Activated CD8-positive, alpha-beta memory T cell treated with anti-CD3 and anti-CD28 coated beads for 48 hours (primary cell): Measurements from ENCODE around the gene HOXA6.
A peak's percentile ranks its signal among the peaks of the same experiment; 100 is the strongest.

ENCODE experiments used
- DNase-seq, 3 experiments: peaks; one replicate each; pipeline ENCODE4 v3.0.0-alpha.2; 2020; ENCODE audit warnings: low read depth in 2 of 3, low spot score in 2 of 3

Gene HOXA6

DNA sequence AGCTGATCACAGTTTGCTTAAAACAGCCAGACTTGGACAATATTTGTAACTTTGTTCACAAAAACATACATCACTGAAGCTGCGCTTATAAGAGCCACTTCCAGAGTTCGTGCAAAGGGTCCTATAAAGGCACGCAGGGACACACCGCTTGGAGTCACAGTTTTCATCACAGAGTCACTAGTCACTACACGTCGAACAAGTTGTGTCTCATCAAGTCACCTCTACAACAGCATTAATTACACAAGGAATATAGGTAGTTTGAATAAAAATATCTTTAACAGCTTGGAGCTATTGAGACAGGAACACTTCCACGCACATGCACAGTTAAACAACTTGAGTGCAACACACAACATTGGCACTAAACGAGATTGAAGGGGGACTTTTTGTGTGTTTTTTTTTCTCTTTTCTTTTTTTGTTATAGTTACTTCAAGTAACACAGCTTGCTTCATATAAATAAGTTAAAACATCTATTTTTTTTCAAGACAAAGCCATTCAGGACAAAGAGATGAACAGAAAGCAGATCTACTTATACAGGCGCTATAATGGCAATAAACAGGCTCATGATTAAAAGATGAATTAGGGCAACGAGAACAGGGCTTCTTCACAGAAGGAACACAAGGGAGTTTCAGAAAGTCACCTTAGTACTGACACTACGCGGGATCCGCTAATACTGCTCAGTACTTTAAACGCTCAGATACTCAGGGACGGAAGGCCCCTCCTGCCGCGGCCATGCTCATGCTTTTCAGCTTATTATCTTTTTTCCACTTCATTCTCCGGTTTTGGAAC lies 6.2 kb downstream of the HOXA6 start:
- DNase-seq = no peak

DNA sequence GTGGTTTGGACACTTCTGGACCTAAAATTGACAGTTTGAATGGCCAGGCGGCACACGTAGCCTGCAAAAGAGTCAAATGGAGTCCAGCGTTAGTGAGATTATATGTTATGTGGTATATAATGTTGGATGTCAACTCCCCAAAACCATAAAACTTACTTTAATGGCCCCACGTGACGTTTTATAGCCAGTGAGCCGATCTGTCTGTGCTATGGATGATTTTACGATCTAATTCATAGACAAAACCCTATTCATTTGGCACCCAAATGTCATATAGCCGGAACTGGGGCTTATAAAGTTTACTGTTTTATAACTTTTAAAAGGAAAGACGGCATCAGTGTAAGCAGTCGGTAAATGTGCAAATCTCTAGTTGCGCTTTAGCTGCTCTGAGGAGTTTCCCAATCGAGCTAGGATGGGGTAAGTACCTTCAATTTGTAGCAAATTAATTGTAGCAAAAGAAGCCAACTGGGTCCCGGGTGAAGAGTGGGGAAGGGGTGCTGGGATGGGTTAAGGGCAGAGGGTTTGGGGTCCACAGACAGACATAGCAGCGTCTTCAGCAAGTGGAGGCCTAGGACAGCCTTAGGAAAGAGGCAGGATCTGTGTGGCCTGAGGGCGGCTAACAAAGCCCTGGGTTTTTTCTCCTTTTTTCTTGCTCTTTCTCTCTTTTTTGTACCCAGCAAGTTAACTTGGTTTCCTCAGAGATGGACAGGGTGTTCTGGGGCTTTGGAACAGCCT lies 7.3 kb downstream of the HOXA6 start:
- DNase-seq = no peak

DNA sequence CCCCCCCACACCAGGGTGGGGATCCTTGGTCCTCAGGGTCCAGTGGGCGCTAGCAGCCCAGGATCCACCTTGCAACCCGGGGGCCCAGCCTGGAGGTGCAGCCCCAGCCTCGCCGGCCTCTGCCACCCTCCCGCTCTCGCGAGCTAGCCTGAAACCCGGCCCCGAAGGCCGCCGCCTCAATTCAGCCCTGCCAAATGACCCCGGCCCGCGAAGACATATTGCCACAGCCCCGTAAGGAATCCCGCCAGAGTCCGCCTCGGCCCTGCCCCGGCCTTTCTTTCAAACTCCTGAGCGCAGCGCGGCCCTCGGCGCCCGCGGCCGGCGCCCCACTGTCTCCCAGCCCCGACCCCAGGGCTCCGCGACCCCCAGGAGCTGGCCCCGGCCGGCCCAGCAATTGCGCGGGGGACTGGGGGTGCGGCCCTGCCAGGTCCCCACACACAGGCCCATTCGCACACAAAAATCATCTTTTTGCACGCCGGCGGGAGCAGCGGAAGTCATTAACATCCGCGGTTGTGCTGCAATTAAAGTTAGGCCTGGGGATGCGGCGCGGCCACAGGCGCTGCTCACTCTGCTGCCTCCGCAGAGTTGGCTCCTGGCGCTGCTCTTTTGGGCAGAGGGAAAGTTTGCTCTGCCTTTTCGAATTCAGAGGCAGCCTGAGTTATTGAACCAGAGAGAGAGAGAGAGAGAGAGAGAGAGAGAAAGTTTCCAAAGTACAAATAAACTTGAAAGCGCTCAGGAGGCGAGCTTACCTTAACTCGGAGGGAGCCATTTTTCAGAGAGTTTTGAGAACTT lies 8.0 kb downstream of the HOXA6 start:
- no peak for DNase-seq

DNA sequence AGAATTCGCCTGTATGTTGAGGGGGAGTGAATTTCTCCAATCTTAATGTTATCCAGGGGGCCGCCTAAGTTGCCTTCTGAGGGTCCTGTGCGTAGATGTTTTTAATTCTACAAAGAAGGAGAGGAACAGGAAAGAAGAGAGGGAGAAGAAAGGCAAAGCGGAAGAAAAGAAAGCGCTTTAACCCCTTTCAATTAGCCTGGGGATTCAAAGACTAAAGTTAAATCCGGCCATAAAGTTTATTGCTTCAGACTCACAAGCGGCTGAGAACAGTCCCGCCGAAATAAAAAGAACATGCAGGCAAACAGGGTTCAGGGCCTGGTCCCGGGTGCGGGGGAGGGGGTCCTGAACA lies 8.6 kb downstream of the HOXA6 start:
- no peak for DNase-seq

DNA sequence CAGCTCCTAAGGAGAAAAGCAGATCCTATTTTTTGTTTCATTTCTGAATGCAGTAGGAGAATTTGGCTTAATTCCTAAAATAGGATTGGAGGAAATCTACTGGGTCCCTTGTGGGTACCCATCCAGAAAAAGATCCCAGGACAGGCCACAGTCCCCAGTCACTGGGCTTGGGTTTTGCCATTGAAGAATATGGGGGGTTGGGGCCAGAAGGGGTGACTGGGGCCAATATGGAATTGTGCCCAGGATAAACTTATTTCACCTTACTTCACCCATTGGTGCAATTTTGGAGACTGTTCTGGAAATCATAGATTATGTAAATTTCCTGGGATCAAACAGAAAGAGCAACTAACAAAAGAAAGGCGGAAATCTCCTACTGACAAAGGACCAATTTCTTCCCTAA lies 9.1 kb downstream of the HOXA6 start:
- no peak for DNase-seq

DNA sequence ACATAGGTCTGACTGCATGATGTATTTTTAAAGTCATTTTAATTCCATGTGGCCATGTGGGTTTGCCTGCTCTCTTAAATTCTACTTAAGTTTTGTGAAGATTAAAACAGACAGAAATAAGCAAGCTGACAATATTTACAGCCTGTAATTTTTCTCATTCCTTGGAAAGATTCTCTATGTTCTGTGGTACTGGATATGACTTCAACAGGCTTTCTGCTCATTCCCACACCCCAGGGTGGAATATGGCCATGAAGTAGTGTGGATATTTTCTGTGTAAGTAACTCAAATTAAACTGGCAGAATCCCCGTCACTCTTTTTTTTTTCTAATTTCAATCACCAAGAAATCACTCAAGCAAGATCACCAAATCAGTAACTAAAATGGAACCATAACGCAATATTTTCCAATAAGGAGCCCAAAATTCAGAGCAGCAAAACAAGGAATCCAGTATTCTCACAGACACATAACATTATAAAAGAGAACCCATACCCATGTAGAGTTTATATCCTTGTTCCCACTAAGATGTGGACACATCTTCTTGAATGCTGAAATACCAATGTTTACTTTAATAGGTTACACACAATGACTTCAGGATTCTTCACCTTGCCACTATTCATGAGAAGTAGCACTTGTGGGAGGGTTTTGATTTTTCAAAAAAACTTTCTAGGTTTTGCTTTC lies 9.8 kb downstream of the HOXA6 start:
- DNase-seq = no peak

DNA sequence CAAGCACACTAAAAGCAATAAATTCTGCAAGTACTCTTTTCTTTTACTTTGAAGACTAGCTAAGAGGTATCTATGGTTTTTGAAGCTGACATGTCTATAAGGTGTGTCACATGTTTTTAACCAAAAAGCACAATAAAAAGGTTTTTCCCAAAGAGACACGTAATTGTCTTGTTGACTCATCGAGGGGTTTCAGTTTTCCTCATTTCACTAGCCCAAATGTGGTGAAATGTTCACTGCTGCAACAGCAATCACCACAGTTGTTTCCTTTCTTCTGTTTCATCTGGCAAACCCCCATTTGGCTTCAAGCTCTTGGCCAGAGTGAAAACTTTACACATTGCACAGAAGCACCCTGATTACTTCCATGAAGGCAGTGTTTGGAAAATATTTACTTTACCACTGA lies 13.2 kb downstream of the HOXA6 start:
- DNase-seq = no peak

DNA sequence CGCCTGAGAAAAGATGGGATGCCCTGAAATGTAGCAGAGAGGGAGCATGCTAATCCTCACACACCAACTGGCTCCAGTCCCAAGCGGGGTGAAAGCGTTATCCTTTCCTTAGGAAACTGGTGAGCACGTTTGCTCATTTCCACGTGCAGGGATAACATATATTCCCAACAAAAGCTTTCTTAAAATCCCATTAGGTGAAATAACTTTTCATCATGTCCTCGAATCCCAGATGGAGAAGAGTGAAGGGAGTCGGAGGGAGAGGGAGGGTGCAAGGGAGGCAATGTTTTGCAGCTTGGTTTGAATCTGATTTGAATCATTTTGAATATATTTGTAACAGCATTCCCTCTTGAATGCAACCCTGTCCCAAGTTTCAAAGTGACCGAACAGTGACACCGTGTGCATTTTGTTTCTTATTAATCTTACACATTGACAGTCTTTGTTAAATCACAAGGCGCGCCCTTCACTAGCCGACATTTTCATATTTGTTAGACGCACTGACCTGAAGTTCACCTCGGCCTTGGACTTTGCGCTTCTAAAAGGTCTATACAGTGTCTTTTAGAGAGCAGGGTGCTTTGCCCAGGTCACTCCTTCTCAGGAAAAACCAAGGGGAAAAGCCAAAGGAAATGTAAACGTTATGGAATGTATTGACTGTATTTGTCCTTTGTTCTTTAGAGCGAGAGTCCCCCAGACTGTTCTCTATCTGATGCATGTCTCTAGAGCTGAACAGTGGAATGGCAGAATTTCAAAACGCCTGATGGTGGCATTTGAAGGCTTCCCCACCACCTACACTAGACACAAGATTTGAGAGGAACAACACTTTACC lies 14.0 kb downstream of the HOXA6 start:
- DNase-seq = no peak

DNA sequence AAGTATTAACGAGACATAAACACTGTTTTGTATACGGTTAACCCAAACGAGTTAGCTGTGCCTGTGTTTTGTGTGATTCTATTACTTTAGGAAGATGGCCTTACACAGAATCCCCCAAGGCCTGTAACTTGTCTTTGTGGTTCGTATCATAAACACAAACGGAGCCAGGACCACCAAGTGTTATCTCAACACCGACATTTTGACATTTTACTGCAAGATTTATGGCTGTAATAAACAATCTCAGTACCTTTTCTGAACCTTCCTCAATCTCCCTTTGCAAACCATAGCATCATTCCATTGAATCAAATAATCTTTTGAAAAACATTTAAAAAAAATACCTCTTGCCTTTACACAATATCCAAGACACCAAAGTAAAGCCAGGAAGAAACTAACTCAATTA lies 14.6 kb downstream of the HOXA6 start:
- DNase-seq = no peak

DNA sequence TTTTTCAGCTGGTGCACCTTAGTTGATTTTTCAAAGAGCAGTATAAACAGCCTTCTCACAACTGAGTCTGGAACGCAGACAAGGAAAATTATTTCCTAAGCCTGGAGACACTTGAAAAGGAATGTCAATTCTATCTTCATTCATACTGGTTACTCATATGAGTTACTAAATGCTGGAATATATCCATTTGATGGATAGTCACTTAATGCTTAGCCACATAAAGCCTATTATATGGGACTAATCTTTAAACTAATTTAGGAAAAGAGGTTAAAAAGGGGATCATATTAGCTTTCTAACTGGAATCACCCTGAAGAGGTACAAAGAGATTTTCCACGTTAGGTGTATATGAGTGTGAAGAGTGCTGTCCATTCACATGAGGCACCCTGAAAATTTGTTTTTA lies 15.4 kb downstream of the HOXA6 start:
- DNase-seq = no peak

DNA sequence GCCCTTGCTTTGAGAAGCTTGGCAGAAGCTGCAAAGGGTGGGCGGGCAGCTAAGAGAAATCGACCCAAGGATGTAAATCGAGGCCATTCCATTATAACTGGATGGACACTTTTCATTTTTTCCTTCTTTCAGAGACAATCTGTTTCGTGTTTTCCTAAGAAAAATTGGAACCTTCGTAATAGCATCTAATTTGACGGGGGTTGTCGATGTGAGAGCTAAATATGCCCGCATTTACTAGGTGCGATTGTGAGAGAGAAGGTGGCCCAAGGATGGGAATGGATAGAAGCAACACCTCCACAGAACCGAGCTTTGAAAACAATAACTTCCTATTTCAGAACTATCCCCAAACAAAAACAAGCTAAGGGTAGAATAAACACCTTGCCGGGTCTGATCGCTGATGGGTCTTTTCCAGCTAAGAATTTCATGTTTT lies 16.2 kb downstream of the HOXA6 start:
- DNase-seq = no peak

DNA sequence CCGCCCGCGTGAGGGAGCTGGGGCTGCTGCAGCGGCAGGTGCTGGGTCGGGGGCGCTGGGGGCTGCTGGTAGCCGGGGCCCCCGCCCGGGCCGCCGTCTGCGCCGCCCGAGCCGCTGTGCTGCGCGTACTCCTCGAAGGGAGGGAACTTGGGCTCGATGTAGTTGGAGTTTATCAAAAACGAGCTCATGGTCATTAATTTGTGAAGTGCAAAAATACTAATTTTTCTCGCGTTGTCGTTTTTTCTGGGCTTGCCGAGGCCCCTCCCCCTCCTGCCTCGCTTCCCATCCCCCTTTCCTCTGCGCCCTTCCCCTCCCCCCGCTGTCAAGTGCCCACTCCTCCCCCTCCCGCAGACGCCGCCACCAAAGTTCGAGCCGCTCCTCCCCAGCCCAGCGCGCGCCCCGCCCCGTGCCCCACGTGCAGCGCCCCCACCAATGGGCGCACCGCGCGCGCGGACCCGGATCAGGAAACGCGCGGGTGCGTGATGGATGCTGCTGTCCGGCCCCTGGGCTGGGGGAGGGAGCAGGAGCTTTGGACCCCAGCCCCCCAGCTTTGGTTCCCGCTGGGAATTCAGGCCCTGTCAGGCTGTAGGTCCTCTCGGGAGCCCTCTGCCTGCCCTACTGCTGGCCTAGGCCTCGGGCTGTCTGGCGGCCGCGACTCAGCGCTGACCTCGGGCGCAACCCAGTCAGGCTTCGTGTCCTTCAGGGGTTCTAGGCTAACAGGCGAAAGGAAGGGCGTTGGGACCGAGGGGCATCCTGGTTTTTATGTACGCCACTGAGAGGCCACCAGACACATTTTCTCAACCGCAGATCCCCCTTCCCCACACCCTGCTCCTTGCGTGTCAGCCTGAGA lies 16.8 kb downstream of the HOXA6 start, which contains the start of gene HOXA4:
Gene HOXA4, minus strand, starts transcription at position 218 of the 850 bp plus-strand sequence. Its CDS starts 24 bp downstream, at position 194.
- DNase-seq = peak in 1 of 3 experiments; percentile 36

DNA sequence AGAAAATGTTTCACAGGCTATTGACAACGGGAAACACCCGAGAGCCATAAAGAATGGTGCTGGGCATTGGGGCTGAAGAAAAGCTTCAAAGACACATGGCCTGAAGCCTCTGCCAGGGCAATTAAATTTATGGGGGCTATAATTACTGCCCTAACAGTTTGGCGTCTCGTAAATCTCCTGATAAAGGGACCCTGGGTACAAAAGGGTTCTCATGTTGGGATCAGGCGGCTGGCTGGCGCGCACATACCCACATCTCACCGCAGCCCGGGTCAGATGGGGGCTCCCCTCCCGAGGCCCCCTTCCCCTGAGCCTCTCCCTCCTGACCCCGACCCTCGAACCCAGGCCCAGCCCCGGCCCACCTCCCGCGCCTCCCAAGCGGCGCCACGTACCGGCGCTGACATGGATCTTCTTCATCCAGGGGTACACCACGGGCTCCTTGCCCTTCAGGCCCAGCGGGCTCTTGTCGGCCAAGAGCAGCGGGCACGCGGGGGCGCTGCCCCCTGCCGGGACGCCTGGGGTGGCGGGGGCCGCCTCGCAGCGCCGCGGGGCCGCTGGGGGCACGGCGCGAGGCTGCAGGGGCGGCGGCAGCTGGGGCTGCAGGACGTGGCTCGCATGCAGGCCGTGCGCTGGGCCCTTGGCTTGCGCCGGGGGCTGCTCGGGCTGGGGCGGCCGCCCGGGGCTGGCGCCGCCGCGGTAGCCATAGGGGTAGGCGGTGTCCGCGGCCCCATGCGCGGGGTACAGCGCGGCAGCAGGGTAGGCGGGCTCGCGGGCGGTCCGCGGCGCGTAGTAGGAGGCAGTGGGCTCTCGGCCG lies 17.6 kb downstream of the HOXA6 start:
- no peak for DNase-seq

DNA sequence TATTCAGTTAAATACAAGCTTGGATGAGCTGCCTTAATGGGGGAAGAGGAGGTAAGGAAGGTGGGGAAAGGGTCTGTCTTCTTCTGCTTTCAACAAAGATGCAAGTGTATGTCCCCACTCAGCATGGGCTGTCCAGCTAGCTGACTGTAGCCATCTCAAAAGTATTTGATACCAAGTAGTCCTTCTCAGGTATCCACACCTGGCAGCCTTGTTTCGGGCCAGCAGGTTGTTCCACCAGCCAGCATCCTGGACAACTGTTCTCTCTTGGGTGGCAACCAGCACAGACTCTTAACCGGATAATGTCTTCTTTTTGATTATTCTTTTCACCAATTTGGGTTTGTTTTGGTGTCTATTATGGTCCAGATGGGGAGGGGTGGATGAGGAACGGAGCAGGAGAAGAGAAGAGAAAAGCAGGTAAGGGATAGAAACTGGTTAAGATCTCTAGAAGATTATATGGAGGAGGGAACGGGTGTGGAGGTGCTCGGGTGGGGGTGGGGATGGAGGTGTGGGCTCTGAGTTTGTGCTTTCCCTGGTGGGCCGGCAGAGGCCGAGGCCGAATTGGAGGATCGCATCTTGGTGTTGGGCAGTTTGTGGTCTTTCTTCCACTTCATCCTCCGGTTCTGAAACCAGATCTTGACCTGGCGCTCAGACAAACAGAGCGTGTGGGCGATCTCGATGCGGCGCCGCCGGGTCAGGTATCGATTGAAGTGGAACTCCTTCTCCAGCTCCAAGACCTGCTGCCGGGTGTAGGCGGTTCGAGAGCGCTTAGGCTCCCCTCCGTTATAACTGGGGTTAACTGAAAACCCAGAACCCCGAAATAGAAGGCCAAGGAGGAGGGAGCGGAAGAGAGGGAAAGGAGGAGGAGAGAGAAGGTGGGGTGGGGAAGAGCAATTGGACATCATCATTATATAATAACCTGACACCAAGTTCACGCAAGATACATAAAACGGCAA lies 18.5 kb downstream of the HOXA6 start:
- DNase-seq = no peak

DNA sequence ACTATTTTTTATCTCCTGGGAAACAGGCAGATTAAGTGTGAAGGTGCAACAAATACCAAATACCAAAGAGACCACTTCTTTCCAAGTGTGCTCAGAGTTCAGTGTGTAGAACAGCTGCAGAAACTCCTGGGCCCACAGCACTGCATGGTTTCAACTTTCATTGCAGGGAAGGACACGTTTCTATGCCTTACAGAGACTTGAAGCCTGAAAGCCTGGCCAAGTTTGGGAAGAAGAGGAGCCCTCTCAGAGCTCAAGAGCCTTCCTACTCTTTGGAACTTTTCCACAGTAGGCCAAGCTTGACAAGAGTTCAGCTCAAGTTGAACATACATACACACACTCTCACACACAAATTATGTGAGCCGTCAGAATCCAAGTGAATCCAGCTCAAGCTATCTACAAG lies 19.5 kb downstream of the HOXA6 start:
- no peak for DNase-seq

DNA sequence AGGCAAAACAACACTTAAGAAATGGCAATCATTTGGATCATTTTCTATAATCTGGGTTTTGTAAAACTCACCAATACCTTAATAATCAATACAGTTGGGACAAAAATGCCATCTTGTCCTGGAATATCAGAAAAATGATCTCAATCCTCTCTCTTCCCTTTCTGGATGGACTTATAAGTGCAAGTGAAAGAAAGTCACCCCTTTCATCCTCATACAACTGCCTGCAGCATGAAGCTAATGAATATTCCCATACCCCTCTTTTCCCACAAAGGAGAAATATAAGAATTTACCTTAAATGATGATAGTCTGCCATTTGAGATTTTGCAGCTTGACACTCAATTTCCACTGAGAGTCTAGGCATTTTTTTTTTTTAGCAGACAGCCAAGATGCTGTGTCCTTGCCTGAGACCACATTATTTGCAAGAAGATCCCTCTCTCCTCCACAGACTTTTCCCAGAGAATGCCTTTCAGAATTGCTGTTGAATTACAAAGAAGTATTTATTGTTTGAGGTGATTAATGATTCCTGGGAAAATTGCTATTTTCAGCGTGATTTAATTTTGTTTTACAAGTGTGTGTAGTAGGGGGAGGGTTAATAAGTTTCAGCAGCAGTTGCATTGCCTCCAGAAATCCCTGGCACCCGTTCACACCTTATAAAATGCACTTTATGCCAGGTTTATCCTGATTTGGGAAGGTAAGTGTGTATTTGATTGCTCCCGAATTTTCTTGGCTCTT lies 20.8 kb downstream of the HOXA6 start:
- DNase-seq = no peak

DNA sequence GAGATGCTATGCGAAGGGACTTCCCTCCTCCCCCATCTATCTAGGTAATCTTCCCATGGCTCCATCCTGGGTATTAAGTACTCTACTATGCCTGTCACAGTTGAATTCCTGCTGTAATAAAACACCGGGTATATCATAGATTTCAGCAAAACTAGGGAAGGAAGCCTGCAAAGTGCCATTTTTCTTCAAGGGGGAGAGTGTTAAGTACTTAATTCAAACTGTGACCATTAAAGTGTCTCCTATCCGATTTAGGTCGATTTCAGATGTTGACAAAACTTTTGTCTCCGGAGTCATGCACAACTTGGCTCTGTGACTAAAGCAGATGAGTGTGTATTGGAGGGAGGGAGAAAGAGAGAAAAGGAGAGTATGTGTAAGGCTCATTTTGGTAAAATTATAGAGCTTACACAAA lies 21.6 kb downstream of the HOXA6 start:
- DNase-seq = no peak
